GM21723 (cell line): ENCODE measurements around the gene CRACDL.

Experiments used
- ATAC-seq: cut with Tn5 transposase; IDR thresholded peaks from one replicate; pipeline ENCODE4 v1.9.1; 2021; ENCODE audit warnings: mild to moderate bottlenecking, moderate library complexity; ENCODE audit not compliant: unreplicated experiment

The CRACDL gene

DNA sequence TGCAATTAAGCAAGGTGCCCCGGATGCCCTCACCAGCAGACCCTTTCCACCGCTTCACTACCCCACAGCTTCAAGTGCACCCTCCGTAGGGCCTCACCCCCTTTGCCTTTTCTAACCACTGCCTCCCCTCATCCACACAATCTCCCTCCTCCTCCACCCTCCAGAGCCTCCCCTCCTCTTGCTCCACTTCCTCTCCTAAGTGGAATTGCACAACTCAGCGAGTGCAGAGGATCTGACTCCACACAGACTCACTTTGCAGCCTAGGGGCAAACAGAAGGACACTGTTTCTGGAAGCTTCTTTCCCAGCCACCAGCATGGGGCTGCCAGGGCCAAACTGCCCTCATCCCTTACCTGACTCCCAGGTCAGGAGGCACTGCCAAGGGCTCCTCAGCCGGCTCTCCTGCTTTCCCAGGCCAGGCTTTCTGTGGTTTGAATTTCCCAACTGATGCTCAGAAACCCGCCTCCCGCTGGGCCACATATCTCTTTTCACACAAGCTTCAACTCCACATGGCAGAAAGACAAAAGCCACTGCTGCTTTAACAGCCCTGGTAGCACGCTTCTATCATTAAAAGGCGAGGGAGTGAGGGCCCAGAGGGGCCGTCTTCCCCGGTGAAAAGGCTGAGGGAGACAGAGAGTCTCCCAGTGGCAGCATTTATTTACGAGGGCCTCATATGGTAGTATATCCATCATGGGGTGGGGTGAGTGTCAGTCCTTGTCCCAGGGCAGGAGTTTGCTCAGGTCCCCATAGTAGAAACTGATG lies 130.4 kb downstream of the CRACDL start:
- no peak for ATAC-seq

DNA sequence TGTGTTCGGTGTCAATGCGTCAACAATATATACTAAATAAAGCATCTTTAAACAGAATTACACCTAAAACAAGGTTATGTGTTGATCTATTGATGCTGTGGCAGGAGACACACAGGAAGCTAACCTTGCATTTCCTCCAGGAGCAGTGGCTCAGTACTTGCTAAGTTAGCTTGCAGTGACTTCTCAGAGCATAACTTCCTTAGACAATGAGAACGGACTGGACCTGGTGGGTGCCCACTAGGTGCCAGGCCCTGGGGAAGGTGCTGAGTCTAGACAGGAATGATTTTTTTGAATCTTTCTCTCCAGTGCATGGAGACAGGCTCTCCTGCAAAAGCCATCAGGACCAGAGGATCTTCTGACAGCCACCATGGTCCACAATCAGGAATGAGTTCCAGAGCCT lies 131.3 kb downstream of the CRACDL start:
- ATAC-seq: no peak

- no peak for ATAC-seq
Observed at GRCh38 chr2:98804265-98804650, 131.8 kb downstream of the CRACDL start.

- ATAC-seq: no peak
Observed at GRCh38 chr2:98803405-98804264, 132.4 kb downstream of the CRACDL start.

DNA sequence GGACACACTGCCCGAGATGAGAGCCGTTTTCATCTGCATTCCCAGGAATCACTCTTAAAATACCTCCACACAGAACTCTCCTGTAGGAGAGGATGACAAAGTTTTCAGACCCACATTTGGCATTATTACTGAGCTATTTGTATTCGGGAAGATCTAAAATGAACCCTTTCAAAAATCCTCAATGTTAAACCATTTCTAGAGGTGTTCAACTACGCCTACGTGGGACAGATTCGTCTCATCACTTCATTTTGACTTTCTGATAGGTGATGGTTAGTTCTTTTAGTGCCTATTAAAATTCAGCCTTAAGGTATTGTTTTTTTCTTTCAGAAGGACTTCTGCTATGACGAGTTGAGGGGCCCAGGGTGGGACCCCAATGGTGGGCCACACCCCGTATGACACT lies 133.7 kb downstream of the CRACDL start:
- ATAC-seq: no peak

- no peak for ATAC-seq
Observed at GRCh38 chr2:98801921-98802321, 134.1 kb downstream of the CRACDL start.

DNA sequence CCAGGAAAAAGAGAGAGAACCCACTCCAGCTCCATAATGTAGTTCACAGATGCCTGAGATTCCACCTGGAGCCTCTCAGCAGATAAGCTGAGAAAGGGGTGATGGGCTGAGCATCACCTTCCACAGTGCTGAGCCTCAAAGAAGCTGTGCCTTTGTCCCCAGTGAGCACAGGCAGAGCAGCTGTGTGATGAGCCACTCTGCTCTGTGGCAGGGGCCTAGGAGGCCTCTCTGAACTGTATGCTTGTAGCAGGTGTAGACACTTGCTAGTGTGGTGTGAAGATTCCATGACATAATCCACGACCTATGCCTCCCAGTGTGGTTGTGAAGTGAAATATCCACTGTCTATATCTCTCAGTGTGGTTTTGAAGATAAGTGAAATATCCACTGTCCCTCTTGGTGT lies 134.7 kb downstream of the CRACDL start:
- no peak for ATAC-seq

- ATAC-seq: no peak
Observed at GRCh38 chr2:98800330-98801064, 135.5 kb downstream of the CRACDL start.

- no peak for ATAC-seq
Observed at GRCh38 chr2:98799375-98800329, 136.4 kb downstream of the CRACDL start.

GRCh38 chr2:98796775-98797544 lies 139.1 kb downstream of the CRACDL start:
- no peak for ATAC-seq

DNA sequence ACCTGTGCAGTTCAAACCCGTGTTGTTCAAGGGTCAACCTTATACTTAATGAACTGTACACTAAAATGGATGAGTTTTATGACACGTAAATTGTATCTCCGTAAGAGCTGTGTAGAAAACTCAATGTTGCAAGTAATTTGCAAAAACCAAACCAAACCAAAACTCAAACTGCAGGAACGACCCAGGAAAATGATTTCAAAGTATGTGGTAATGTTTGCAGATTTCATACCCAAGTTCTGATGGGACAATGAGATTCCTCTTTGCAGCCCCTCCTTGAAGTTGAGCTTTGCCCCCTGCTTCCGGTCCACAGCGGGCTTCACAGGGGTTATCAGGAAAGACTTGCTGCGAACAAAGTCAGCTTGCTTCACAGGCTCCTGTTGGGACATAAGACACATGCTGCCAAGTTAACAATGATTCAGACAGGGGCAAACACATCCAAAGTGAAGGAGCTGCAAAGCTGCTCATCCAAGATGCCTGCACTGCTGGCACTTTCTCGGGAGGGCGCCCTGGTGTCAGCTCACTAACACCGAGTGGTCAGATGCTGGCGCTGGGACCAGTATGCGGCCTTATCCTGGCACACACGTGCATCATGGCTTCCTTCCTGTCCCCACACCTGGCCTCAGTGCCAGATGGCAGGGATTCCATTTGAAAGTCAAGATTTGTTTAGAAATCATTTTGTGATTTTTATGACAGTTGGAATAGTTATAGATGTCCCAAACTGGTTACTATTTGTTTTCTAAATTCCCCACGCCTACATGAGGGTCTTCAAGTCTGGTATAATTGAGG lies 139.9 kb downstream of the CRACDL start:
- no peak for ATAC-seq

- ATAC-seq: no peak
Observed at GRCh38 chr2:98793897-98794830, 141.9 kb downstream of the CRACDL start.

DNA sequence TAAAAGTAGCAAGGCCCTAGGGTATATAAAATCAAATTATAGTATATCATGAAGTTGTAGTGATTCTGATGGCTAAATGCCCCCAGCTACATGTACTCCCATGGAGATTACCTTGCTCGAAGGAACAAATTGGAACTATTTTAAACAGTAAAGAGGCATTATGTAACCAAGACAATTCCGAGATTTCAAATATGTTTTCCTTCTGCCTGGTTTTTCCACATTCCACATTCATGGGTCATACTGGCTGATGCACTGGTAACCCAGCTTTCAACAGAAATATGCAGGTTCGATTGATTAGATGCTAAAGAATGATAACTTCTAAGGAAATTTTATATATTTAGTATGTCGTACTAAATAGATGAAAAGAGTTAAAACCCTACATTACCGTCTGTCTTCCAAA lies 142.8 kb downstream of the CRACDL start:
- no peak for ATAC-seq

DNA sequence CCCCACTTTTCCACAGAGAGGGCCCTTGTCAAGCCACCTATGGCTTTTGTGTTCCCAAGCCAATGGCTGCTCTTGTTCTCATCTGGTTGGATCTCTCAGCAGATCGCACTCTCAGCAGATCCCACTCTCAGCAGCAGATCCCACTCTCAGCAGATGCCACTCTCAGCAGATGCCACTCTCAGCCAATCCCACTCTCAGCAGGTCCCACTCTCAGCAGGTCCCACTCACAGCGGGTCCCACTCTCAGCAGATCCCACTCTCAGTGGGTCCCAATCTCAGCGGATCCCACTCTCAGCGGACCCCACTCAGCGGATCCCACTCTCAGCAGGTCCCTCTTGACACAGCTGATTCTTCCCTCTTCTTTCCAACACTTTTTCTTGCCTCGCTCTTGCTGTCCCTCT lies 145.8 kb downstream of the CRACDL start:
- no peak for ATAC-seq

DNA sequence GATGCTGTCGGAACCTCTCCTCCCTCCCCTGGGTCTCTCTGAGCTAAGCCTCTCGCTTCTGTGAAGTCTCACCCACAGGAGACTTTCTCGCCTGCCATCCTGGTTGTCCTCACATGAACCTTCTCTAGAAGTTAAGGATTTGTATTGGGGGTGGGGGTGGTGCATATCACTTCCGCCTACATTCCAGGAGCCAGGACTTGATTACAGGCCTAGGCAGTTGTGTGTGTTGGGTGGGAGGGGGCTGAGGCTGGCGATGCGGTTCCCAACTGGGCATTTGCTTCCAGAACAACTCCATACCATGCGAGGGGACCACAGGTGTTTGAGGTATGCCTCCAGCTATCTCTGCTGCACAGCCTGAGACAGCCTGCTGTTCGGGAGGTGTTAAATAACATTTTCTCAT lies 148.3 kb downstream of the CRACDL start:
- ATAC-seq: no peak

DNA sequence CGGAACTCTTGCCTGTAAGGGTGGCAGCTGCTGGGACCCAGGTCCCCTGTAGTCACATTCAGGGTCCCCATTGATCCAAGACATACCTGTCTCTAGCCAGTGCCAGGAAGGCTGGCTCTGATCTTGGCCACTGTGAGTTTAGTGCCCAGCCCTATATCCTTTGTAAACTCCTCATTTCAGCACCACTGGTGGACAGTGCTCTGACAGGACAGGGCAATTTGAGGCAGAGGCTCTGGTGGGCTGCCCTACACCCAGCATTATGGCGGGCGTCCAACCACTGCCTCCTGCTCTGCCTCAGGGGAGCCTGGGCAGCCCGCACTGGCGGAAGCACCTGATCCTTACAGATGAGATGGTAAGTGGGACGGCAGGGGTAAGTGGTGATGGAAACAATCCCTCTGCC lies 149.8 kb downstream of the CRACDL start:
- no peak for ATAC-seq

DNA sequence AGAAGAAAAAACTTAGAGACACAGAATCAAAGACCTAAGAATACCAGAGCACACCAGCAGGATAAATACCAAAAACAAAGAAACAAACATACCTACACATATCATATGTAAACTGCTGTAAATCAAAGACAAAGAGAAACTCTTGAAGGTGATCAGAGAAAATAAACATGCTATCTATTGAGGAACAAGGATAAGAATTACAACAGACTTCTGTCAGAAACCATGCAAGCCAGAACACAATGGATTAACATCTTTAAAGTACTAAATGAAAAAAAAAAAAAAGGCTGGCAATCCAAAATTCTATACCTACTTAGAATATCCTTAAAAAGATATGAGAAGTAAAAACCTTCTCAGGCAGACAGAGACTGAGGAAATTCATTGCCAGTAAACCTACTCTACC lies 153.5 kb downstream of the CRACDL start:
- ATAC-seq: no peak

DNA sequence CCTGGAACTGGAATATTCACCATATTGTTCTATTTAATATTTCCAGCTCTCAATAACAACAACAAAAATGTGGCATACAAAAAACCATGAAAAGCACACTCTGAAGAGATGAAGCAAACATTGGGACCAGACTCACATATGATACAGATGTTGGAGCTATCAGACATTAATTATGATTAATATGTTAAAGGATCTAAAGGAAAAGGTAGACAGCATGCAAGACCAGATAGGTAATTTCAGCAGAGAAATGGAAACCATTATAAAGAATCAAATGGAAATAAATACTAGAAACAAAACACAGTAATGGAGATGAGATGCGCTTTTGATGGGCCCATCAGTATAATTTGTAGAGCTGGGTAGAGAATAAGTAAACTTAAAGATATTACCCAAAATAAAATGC lies 154.2 kb downstream of the CRACDL start:
- ATAC-seq: no peak
